Measurements from ENCODE around the gene RNF121. TPM values are rescaled to one million over a fixed set of nuclear protein-coding genes. Genes with fewer than 3 reads are reported as not detected.

Gene RNF121
- total RNA-seq, 6 donors from 2014 or later: 16.0 to 112 (median 28.3) TPM

GRCh38 chr11:71964641-71965040 lies 35.8 kb downstream of the RNF121 start:
- ATAC-seq (ENCODE audit: low FRiP score in 2 of 2): no peak

DNA sequence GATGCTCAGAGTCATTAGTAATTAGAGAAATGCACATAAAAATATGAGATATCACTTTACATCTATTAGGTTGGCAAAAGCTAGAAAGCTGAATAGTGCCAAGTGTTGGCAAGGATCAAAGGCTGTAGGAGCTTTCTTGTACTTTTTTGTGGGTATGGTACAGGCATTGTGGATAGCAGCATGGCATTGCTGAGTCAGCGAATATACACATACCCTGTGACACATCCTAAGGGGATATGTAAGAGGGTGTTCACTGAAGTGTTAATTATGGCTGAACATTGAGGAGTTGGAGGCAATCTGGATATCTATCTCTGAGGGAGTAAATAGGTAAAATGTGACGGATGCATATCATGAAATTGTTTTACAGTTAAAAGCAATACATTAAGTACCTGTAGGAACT lies 42.8 kb downstream of the RNF121 start:
- DNase-seq (no peak), ATAC-seq (ENCODE audit: low FRiP score in 2 of 2) (no peak)
- Histone ChIP-seq H3K27ac (no peak overlapping the region), H3K27me3 (no peaks in the 10 kb centered on the region), H3K9me3 (no peaks in the 10 kb centered on the region), H3K36me3 (peaks cover 0 to 9% (median 2%) of the 10 kb centered on the region in 4 donors), H3K4me3 (no peak overlapping the region), H3K4me1 (no peaks in the 10 kb centered on the region)
- no peak for TF ChIP-seq EP300 (IDR thresholded peaks at IDR 0.05)
- no peak for TF ChIP-seq POLR2AphosphoS5 (IDR thresholded peaks at IDR 0.05)
- TF ChIP-seq, protein P1, sequence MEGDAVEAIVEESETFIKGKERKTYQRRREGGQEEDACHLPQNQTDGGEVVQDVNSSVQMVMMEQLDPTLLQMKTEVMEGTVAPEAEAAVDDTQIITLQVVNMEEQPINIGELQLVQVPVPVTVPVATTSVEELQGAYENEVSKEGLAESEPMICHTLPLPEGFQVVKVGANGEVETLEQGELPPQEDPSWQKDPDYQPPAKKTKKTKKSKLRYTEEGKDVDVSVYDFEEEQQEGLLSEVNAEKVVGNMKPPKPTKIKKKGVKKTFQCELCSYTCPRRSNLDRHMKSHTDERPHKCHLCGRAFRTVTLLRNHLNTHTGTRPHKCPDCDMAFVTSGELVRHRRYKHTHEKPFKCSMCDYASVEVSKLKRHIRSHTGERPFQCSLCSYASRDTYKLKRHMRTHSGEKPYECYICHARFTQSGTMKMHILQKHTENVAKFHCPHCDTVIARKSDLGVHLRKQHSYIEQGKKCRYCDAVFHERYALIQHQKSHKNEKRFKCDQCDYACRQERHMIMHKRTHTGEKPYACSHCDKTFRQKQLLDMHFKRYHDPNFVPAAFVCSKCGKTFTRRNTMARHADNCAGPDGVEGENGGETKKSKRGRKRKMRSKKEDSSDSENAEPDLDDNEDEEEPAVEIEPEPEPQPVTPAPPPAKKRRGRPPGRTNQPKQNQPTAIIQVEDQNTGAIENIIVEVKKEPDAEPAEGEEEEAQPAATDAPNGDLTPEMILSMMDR (IDR thresholded peaks at IDR 0.05): no peak
- no peak for TF ChIP-seq POLR2A (IDR thresholded peaks at IDR 0.05)
- WGBS, 2 donors: 94 to 96% methylated on average over 2 of the region's 2 CpGs

More at GRCh38 chr11:71964641-71965040, 35.8 kb downstream of the RNF121 start:
- no peak for DNase-seq
- H3K36me3 ChIP-seq: peaks cover 0 to 31% (median 9%) of the 10 kb centered on the region in 4 donors
- H3K4me1 ChIP-seq: no peaks in the 10 kb centered on the region
- no peak overlapping the region for H3K27ac ChIP-seq
- WGBS, 2 donors: 94 to 97% methylated on average over 4 of the region's 4 CpGs
- no peak overlapping the region for H3K4me3 ChIP-seq
- no peaks in the 10 kb centered on the region for H3K27me3 ChIP-seq
- no peak for TF ChIP-seq POLR2A (IDR thresholded peaks at IDR 0.05)
- TF ChIP-seq EP300 (IDR thresholded peaks at IDR 0.05): no peak
- TF ChIP-seq, protein P1 (IDR thresholded peaks at IDR 0.05): no peak
- no peak for TF ChIP-seq POLR2AphosphoS5 (IDR thresholded peaks at IDR 0.05)
- peaks cover 0 to 3% (median 0%) of the 10 kb centered on the region in 4 donors for H3K9me3 ChIP-seq

- peaks cover 0 to 9% (median 1%) of the 10 kb centered on the region in 4 donors for H3K36me3 ChIP-seq
These were observed 47.7 kb downstream of the RNF121 start for GRCh38 chr11:71976551-71976950.

DNA sequence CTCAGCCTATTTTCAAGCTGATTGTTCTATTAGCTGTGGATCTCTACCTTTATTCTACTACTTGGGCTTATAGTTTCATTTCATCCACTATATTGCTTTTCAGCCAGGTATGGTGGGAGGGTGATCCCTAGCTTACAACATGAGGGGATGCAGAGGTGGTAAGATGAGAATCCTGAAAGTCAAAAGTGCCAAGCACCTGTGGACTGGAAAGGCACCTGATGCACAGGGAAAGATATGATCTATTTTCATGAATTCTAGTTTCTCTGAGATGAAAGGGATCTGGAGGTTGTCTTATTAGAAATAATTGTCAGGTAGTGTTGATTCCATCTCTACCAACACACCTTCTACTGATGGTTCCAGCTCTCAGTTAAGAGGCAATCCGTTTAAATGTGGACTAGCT lies 48.2 kb downstream of the RNF121 start:
- Histone ChIP-seq H3K9me3 (no peaks in the 10 kb centered on the region), H3K27ac (no peak overlapping the region), H3K4me3 (no peak overlapping the region), H3K36me3 (peaks cover 0 to 9% (median 1%) of the 10 kb centered on the region in 4 donors), H3K27me3 (no peaks in the 10 kb centered on the region), H3K4me1 (peaks cover 0 to 6% (median 0%) of the 10 kb centered on the region in 4 donors)
- ATAC-seq (ENCODE audit: low FRiP score in 2 of 2) (no peak), DNase-seq (no peak)
- TF ChIP-seq POLR2A (IDR thresholded peaks at IDR 0.05) (no peak), EP300 (IDR thresholded peaks at IDR 0.05) (no peak)
- 85 to 88% methylated on average over 1 of the region's 1 CpG for WGBS, 2 donors

More at GRCh38 chr11:71976551-71976950, 47.7 kb downstream of the RNF121 start:
- Histone ChIP-seq H3K4me3 (no peak overlapping the region), H3K4me1 (peaks cover 0 to 6% (median 0%) of the 10 kb centered on the region in 4 donors), H3K27me3 (no peaks in the 10 kb centered on the region), H3K9me3 (no peaks in the 10 kb centered on the region), H3K27ac (no peak overlapping the region)
- no peak for DNase-seq
- WGBS, 2 donors: 91 to 100% methylated on average over 5 of the region's 5 CpGs
- no peak for TF ChIP-seq POLR2AphosphoS5 (IDR thresholded peaks at IDR 0.05)
- TF ChIP-seq, protein P1 (IDR thresholded peaks at IDR 0.05): no peak
- ATAC-seq (ENCODE audit: low FRiP score in 2 of 2): no peak

DNA sequence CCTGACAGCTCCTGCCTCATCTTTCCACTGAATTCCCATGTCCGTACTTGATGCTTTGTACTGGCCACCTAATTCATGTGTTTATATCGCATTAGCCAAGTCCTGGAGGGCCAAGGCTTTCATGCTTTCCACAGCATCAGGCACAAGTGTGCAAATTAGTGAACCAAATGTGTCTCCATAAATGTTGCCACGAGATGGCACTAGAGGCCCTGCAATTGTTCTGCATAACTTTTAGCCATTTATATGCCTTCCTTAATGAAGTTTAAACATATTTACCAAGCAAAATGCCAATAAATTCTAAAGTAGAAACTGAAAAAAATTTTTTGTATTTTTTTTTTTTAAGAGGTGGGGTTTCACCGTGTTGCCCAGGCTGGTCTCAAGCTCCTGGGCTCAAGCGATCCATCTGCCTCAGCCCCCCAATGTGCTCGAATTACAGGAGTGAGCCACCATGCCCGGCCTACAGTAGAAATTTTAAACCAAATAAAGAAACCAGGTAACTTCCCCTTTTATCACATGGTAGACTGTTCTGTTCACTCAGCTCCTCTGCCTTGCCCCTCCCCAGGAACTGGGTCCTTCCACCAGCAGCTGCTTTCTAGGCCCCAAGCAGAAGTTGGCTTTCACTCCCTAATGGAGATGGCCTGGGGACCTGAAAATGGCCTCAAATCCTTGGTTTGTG lies 49.0 kb downstream of the RNF121 start:
- peak in 1 of 2 donors; percentile 78 for ATAC-seq (ENCODE audit: low FRiP score in 2 of 2)
- whole genome bisulfite sequencing, 2 donors: 55 to 56% methylated on average over 7 of the region's 7 CpGs
- no peaks in the 10 kb centered on the region for H3K9me3 ChIP-seq
- TF ChIP-seq, protein P1 (IDR thresholded peaks at IDR 0.05): peak; percentile 34 to 68 (median 52)
- TF ChIP-seq EP300 (IDR thresholded peaks at IDR 0.05) (no peak), POLR2A (IDR thresholded peaks at IDR 0.05) (no peak)
- H3K27ac ChIP-seq: no peak overlapping the region
- no peak for DNase-seq
- no peaks in the 10 kb centered on the region for H3K27me3 ChIP-seq
- H3K36me3 ChIP-seq: peaks cover 0 to 9% (median 1%) of the 10 kb centered on the region in 4 donors
- H3K4me3 ChIP-seq: no peak overlapping the region
- H3K4me1 ChIP-seq: peaks cover 0 to 6% (median 0%) of the 10 kb centered on the region in 4 donors

Data from upper lobe of left lung (tissue), 6 donors.